Transverse colon (tissue), 4 donors: ENCODE measurements around the gene GRM4. TPM values are rescaled to one million over a fixed set of nuclear protein-coding genes. Genes with fewer than 3 reads are reported as not detected.
A peak's percentile ranks its signal among the peaks of the same experiment; 100 is the strongest.

Source experiments
- DNase-seq: peaks from one replicate; pipeline ENCODE4 v3.0.0-alpha.2; 2019
- H3K27ac ChIP-seq, 4 donors: fragments of 200-600 bp; sonication (generic); 2 replicates each; pipeline ENCODE4 v1.5.1; 2016 to 2018; ENCODE audit warnings: inconsistent platforms in 4 of 4
- H3K27me3 ChIP-seq: fragments of 200-600 bp; sonication (generic); 2 replicates; pipeline ENCODE4 v1.5.1; 2017; ENCODE audit warnings: inconsistent platforms
- H3K36me3 ChIP-seq, 4 donors: fragments of 200-600 bp; sonication (generic); 2 replicates each; pipeline ENCODE4 v1.5.1; 2017 to 2019; ENCODE audit warnings: inconsistent platforms in 4 of 4
- H3K4me1 ChIP-seq, 4 donors: fragments of 200-600 bp; sonication (generic); 2 replicates each; pipeline ENCODE4 v1.5.1; 2017 to 2020; ENCODE audit warnings: inconsistent platforms in 4 of 4
- H3K4me3 ChIP-seq, 4 donors: fragments of 200-600 bp; sonication (generic); 1 replicate in 1 of 4; 2 replicates in 3 of 4; pipeline versions ENCODE4 v1.5.1 to v1.6.1; 2017 to 2019; ENCODE audit warnings: inconsistent platforms in 4 of 4
- H3K9me3 ChIP-seq, 2 donors: fragments of 200-600 bp; sonication (generic); 2 replicates each; pipeline ENCODE4 v1.5.1; 2017 to 2019; ENCODE audit warnings: inconsistent platforms in 2 of 2
- CTCF ChIP-seq, 5 experiments: fragments of 200-600 bp in 3 of 5; fragments of 450-650 bp in 2 of 5; sonication (generic) in 3 of 5; IDR thresholded peaks; 1 replicate in 2 of 5; 2 replicates in 3 of 5; pipeline ENCODE4 v1.5.1; 2016 to 2017; ENCODE audit warnings: antibody characterized with exemption in 5 of 5, inconsistent platforms in 3 of 5, mild to moderate bottlenecking in 2 of 5, moderate library complexity in 1 of 5
- EP300 ChIP-seq: sonication (generic); formaldehyde crosslinking; IDR thresholded peaks from one replicate; pipeline ENCODE4 v1.6.1; 2017; ENCODE audit warnings: antibody characterized with exemption, low read depth
- POLR2A ChIP-seq: fragments of 450-650 bp; IDR thresholded peaks from one replicate; pipeline ENCODE4 v1.6.1; 2016; ENCODE audit warnings: antibody characterized with exemption, mild to moderate bottlenecking, moderate library complexity
- POLR2AphosphoS5 ChIP-seq, 3 donors: sonication (generic); formaldehyde crosslinking; IDR thresholded peaks; one replicate each; pipeline ENCODE4 v1.6.1; 2016; ENCODE audit warnings: antibody characterized with exemption in 3 of 3
- WGBS, 2 donors: methylation state at CpG; one replicate each; pipeline ENCODE4 v1.1.5; 2018; ENCODE audit warnings: low coverage in 1 of 2; 5-methylcytosine and 5-hydroxymethylcytosine counted together
- in situ Hi-C, 4 donors: fragments of 200-750 bp; cut with MboI; loops; one replicate each; pipeline versions ENCODE4 v1.15.0 to v1.15.1; 2017; ENCODE audit warnings: low sequenced_read_pairs in 3 of 4, low pct_ligation_motif_present in 1 of 4, low pct_unique_long_range_greater_than_20kb in 1 of 4
- intact Hi-C: fragments of 100-400 bp; cut with DNase I; formaldehyde crosslinking; loops from one replicate; pipeline ENCODE4 v1.15.1; 2023; ENCODE audit warnings: low total_unique reads
- total RNA-seq, 4 donors: library from RNA; depleted of rRNA; stranded (reverse); fragments of >200 nt; gene quantifications; one replicate each; pipeline ENCODE4 v1.1.0, GENCODE V29; 2016

The GRM4 gene
- total RNA-seq, 4 donors from 2014 or later: not detected

GRCh38 chr6:34005901-34006531, 139.9 kb downstream of the GRM4 start:
- peaks cover 0 to 10% (median 0%) of the 10 kb centered on the region in 4 donors for H3K4me1 ChIP-seq
- no peak overlapping the region for H3K4me3 ChIP-seq
- peak overlapping the region in 1 of 4 donors; percentile 60 for H3K27ac ChIP-seq
- H3K9me3 ChIP-seq: no peaks in the 10 kb centered on the region
- 61 to 80% methylated on average over 3 to 8 of the region's 8 CpGs for whole genome bisulfite sequencing, 2 donors
- no peaks in the 10 kb centered on the region for H3K27me3 ChIP-seq
- H3K36me3 ChIP-seq: no peaks in the 10 kb centered on the region
- intact Hi-C loops (no loop called here), in situ Hi-C loops (no loop called here)
- no peak for DNase-seq
- TF ChIP-seq POLR2A (no peak), CTCF (IDR thresholded peaks at IDR 0.05) (no peak), POLR2AphosphoS5 (IDR thresholded peaks at IDR 0.05) (no peak), EP300 (no peak)

GRCh38 chr6:34004706-34005105, 141.2 kb downstream of the GRM4 start:
- DNase-seq: no peak
- Histone ChIP-seq H3K4me1 (peaks cover 0 to 10% (median 0%) of the 10 kb centered on the region in 4 donors), H3K27me3 (no peaks in the 10 kb centered on the region), H3K4me3 (no peak overlapping the region), H3K27ac (peak overlapping the region in 3 of 4 donors; percentile 40 to 60 (median 55)), H3K9me3 (no peaks in the 10 kb centered on the region), H3K36me3 (no peaks in the 10 kb centered on the region)
- intact Hi-C loops: no loop called here
- TF ChIP-seq POLR2A (no peak), EP300 (no peak), CTCF (IDR thresholded peaks at IDR 0.05) (peak in 1 of 5 experiments; percentile 16), POLR2AphosphoS5 (IDR thresholded peaks at IDR 0.05) (peak in 1 of 3 donors; percentile 10)
- 40 to 54% methylated on average over 1 of the region's 1 CpG for WGBS, 2 donors
- in situ Hi-C loops: no loop called here

GRCh38 chr6:34003962-34004361, 141.9 kb downstream of the GRM4 start:
- no peaks in the 10 kb centered on the region for H3K27me3 ChIP-seq
- in situ Hi-C loops: no loop called here
- TF ChIP-seq CTCF (IDR thresholded peaks at IDR 0.05): no peak
- TF ChIP-seq POLR2AphosphoS5 (IDR thresholded peaks at IDR 0.05): no peak
- no peak for TF ChIP-seq POLR2A
- H3K36me3 ChIP-seq: no peaks in the 10 kb centered on the region
- H3K27ac ChIP-seq: peak overlapping the region in 3 of 4 donors; percentile 39 to 60 (median 55)
- no peak overlapping the region for H3K4me3 ChIP-seq
- intact Hi-C loops: no loop called here
- no peaks in the 10 kb centered on the region for H3K9me3 ChIP-seq
- peaks cover 0 to 10% (median 0%) of the 10 kb centered on the region in 4 donors for H3K4me1 ChIP-seq
- no peak for DNase-seq

- in situ Hi-C loops: no loop called here
- no peak for DNase-seq
- intact Hi-C loops: no loop called here
- no peak overlapping the region for H3K27ac ChIP-seq
- H3K4me1 ChIP-seq: peaks cover 0 to 10% (median 0%) of the 10 kb centered on the region in 4 donors
- no peaks in the 10 kb centered on the region for H3K36me3 ChIP-seq
- H3K27me3 ChIP-seq: no peaks in the 10 kb centered on the region
- 75 to 78% methylated on average over 7 to 41 of the region's 41 CpGs for WGBS, 2 donors
- TF ChIP-seq EP300: no peak
- TF ChIP-seq POLR2A: no peak
- no peak for TF ChIP-seq POLR2AphosphoS5 (IDR thresholded peaks at IDR 0.05)
- TF ChIP-seq CTCF (IDR thresholded peaks at IDR 0.05): no peak
- H3K9me3 ChIP-seq: peaks cover 0 to 5% of the 10 kb centered on the region in 2 donors
- no peak overlapping the region for H3K4me3 ChIP-seq
These were observed 143.9 kb downstream of the GRM4 start for GRCh38 chr6:34001706-34002621.
